GM21619 (cell line): ENCODE results near the gene SLC7A8.

Experiments used
- ATAC-seq: cut with Tn5 transposase; IDR thresholded peaks from one replicate; pipeline ENCODE4 v1.9.1; 2021; ENCODE audit not compliant: unreplicated experiment

Gene SLC7A8

GRCh38 chr14:23160924-23161522 is 22.4 kb downstream of the SLC7A8 start:
- no peak for ATAC-seq

GRCh38 chr14:23159532-23159931 is 23.9 kb downstream of the SLC7A8 start:
- ATAC-seq: no peak

- no peak for ATAC-seq
Measured at GRCh38 chr14:23158779-23159178, 24.7 kb downstream of the SLC7A8 start.

GRCh38 chr14:23154964-23155587 is 28.4 kb downstream of the SLC7A8 start:
- no peak for ATAC-seq

GRCh38 chr14:23153851-23154796 is 29.3 kb downstream of the SLC7A8 start:
- no peak for ATAC-seq

- no peak for ATAC-seq
Measured at GRCh38 chr14:23151342-23151741, 32.1 kb downstream of the SLC7A8 start.

- ATAC-seq: no peak
Measured at GRCh38 chr14:23149745-23150144, 33.7 kb downstream of the SLC7A8 start.

- ATAC-seq: no peak
Measured at GRCh38 chr14:23148591-23149249, 34.7 kb downstream of the SLC7A8 start.

- ATAC-seq: no peak
Measured at GRCh38 chr14:23147676-23148075, 35.8 kb downstream of the SLC7A8 start.

- no peak for ATAC-seq
Measured at GRCh38 chr14:23146980-23147379, 36.5 kb downstream of the SLC7A8 start.

GRCh38 chr14:23146351-23146910 is 37.0 kb downstream of the SLC7A8 start:
- ATAC-seq: no peak

- ATAC-seq: no peak
Measured at GRCh38 chr14:23145794-23146350, 37.6 kb downstream of the SLC7A8 start.

- ATAC-seq: no peak
Measured at GRCh38 chr14:23143911-23144310, 39.5 kb downstream of the SLC7A8 start.

GRCh38 chr14:23142826-23143225 is 40.6 kb downstream of the SLC7A8 start:
- ATAC-seq: no peak

GRCh38 chr14:23141706-23142444 is 41.6 kb downstream of the SLC7A8 start:
- ATAC-seq: no peak

GRCh38 chr14:23140371-23140770 is 43.1 kb downstream of the SLC7A8 start:
- ATAC-seq: no peak

- ATAC-seq: no peak
Measured at GRCh38 chr14:23139874-23140273, 43.6 kb downstream of the SLC7A8 start.

- no peak for ATAC-seq
Measured at GRCh38 chr14:23137813-23138535, 45.5 kb downstream of the SLC7A8 start.

GRCh38 chr14:23137192-23137812 is 46.2 kb downstream of the SLC7A8 start:
- ATAC-seq: no peak
